Astrocyte (in vitro differentiated cells and primary cell): ENCODE measurements around the gene KDM4B.

ENCODE experiments used
- CTCF ChIP-seq: IDR thresholded peaks from 2 replicates; pipeline ENCODE4 v1.5.1; 2011; ENCODE audit warnings: low read depth, mild to moderate bottlenecking, inconsistent platforms, low read length, moderate library complexity; ENCODE audit not compliant: insufficient read depth
- EZH2 ChIP-seq: IDR thresholded peaks from 2 replicates; pipeline ENCODE4 v1.6.1; 2012; ENCODE audit warnings: mild to moderate bottlenecking, low read length, inconsistent platforms; ENCODE audit not compliant: insufficient read depth

- TF ChIP-seq CTCF (no peak), EZH2 (no peak)
Observed at GRCh38 chr19:5142725-5143097, 173.8 kb downstream of the KDM4B start.
